Stimulated activated CD4-positive, alpha-beta T cell treated with anti-CD3 and anti-CD28 coated beads, Interleukin-4, amount 100 ng/mL, for 24 hours (primary cell): ENCODE data around the gene SEMA4B.

ENCODE experiments used
- DNase-seq: peaks from one replicate; pipeline ENCODE4 v3.0.0-alpha.2; 2020

SEMA4B gene

GRCh38 chr15:90207252-90207651 lies 6.1 kb downstream of the SEMA4B start:
- no peak for DNase-seq

- no peak for DNase-seq
These were observed 7.2 kb downstream of the SEMA4B start for GRCh38 chr15:90208356-90208755.

- DNase-seq = peak; percentile 24
These were observed 8.5 kb downstream of the SEMA4B start for GRCh38 chr15:90209591-90209990.

DNA sequence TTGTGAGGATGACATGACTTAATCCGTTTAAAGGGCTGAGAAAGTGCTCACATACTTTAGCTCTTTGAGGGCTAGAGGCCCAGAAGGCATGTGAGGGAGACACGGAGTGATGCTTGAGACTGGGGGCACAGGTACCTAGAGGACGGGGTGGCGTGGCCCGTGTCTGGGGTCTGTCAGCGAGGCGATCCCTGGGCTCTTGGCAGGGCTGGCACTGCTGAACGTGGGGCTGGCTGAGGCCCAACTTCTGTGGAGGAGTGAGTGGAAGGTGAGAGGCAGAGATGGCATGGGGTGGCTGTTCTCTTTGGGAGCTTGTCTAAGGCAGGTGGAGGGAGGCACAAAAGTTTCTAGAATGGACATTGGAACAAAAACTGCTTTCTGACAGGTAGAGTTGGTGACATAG lies 9.5 kb downstream of the SEMA4B start:
- no peak for DNase-seq

- no peak for DNase-seq
These were observed 9.9 kb downstream of the SEMA4B start for GRCh38 chr15:90211009-90211408.

DNA sequence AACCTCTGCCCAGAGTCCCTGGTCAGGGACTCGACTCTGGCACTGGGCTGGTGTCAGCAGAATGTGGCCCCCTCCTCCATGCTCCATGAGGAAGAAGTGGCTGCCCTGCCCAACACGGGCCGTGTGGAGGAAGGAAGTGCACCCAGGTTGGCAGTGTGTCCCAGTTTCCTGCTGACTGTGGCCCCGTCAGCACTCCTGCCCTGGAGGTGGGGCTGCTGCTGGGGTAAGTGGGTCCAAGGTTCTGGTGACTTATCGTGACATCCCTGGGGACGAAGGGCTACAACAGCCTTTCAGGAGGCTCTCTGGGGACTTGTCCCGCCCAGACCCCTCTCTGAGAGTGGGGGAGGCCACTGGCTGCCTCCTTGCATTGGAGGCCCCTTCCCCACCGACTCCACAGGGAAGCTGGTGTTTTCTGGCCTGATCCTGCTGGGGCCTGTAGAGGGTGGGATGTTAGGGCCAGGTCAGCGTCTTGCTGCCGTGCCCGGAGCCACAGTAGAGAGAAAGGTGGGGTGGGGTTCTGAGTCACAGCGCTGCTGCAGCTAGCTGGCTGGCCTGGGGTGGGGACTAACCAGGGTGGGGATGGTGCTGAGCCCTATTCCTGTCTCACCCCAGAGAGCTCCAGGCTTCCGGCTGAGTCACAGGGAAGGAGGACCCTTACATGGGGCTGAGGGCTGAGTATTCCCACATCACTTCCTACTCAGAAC lies 10.5 kb downstream of the SEMA4B start:
- no peak for DNase-seq

DNA sequence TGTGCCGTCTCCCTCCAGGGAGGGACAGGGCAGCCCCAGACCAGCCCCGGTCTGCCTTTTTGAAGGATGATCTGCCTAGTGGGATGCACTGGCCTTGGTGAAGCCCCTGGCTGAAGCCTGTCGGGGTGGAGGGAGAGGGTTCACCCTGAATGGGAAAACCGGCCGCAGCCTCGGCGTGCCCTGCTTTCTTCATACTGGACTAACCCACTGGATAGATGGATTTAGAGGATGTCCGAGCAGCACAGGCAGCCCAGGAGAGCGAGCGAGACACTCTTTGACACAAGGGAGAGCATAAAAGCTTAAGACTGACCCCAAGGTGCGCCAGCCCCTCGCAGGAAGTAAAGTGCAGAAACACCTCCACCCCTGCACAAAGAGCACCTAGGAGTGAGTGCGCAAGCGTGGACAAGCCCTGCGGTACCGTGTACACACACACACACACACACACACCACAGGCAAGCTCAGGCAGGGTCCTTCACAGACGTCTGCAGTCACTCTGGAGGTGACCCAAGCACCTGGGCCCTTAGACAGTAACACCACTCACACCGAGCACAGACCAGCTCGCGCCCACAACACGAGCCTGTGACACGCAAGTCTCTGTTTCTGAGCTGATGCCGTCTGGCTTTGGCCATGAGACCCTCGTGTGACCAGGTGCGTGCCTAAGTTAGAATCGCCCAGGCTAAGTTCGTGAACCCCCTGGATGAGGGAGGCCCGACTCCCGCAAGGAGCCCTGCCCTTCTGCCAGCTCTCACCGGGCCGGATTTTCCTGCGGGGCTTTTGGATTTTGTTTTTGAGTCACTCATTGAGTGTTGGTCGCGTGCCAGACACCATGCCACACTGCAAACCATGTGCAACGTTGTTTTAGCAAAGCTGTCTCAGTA lies 11.3 kb downstream of the SEMA4B start:
- no peak for DNase-seq

DNA sequence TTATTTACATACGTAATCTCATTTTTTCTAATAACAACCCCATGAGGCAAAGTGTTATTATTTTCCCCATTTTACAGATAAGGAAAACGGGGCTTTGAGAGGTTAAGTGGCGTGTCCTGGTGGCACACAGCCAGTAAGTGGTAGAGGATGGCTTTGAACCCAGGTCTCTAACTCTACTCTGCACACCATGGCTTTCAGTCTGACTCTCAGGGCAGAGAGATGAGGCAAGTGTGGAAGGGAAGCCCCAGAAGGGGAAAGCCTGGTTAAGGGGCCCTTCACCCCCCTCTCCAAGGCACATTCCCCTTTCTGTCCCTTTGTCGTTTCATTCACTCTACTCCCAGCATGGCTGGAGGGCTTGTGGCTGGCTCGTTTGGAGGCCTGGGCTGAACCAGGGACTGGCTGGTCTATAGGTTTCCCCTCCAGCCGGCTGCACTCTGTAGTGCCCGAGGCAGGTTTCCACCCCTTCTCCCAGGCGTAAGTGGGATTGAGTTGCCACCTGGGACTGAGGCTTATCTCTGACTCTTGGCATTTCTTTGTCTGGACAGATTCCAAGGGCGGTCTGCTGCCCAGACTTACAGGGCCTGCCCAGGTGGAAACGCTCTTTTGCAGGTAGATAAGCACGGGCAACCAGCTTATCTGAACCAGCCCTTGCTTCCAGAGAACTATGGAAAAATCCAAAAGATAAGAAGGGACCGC lies 12.1 kb downstream of the SEMA4B start:
- DNase-seq = no peak

DNA sequence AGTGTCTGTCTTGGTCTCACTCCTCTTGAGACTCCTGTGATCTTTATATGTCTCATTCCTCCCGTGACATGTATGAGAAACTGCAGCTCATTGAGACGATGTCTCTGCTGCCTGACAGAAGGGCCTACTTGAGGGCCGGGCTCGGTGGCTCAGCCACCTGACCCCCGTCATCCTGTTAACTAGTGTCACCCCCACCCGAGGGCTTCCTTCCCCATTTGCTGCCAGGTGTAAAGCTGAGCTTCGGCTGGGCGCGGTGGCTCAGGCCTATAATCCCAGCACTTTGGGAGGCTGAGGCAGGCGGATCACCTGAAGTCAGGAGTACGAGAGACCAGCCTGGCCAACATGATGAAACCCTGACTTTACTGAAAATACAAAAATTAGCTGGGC lies 12.7 kb downstream of the SEMA4B start:
- DNase-seq = no peak

- no peak for DNase-seq
These were observed 13.5 kb downstream of the SEMA4B start for GRCh38 chr15:90214553-90215196.

DNA sequence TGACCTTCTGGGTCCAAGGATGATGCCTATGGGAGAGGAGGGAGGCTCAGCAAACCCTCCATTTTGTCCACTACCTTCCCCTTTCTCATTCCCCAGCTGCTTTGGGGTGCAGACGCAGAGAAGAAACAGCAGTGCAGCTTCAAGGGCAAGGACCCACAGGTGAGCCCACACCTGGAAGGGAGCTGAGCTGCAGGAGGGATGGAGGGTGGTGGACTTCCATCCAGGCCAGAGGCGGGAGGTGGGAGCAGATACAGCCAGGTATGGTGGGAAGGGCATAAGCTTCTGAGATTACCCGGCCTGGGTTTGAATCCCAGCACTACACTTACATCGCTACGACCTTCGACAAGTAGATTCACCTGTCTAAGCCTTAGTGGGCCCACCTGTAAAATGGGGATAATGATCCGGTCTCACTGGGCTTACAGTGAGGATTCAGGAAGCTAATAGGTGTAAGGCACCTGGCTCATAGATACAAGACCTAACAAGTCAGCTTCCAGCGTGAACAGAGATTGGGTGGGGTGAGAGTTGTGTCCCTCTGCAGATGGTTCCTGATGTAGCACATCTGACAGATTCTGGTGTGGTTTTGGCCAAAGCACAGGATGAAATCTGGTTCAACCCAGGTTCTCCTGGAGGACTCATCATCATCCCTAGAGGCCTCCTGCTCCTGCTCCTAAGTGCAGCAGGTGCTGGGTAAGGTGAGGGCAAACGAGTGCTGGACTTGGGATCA lies 16.7 kb downstream of the SEMA4B start:
- DNase-seq = no peak

DNA sequence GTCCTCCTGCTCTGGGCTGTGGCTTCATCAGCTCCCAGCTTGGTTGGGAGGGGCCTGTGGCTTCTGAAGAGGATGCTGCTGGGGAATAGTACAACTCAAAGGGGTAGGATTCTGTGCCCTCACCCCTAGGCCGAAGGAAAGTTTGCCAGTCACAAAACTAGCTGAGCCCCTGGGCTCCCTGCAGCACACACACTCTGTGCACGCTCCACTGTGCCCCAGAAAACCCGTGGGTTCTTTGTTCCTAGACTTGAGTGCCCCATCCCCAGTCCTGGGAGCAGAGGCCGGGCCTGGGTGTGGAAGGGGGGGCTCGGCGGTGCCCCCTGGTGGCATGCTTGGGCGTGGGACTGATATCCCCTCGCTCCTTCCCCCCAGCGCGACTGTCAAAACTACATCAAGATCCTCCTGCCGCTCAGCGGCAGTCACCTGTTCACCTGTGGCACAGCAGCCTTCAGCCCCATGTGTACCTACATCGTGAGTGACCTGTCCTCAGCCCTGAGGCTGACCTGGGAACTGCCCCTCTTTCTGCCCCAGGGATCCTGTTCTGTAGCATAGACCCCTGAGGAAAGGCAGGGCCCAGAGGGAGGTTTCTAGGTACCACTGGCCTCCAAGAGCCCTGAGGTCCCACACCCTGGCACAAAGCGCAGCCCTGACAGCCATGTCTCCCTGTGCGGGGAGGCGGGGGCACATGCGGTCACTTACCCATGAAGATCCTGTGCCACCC lies 18.5 kb downstream of the SEMA4B start:
- peak; percentile 55 for DNase-seq

GRCh38 chr15:90221246-90221900 lies 20.2 kb downstream of the SEMA4B start:
- DNase-seq = peak; percentile 28

DNA sequence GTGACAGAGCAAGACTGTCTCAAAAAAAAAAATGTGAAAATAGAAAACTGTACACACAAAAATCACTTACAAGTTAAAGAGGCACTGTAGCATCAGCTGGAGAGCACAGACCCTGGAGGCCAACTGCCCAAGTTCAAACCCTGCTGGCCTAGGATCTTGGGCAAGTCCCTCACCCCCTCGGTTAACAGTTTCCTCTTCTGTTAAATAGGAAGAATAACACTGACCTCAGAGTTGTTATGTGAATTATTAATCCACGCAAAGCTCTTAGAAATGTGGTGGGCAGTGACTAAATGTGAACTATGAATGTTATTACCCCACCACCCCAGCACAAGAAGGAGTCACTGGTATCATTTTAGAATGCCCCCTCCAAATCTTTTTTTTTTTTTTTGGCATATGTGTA lies 21.4 kb downstream of the SEMA4B start:
- no peak for DNase-seq

GRCh38 chr15:90223441-90224165 lies 22.5 kb downstream of the SEMA4B start:
- no peak for DNase-seq

- no peak for DNase-seq
These were observed 23.9 kb downstream of the SEMA4B start for GRCh38 chr15:90225047-90225446.

GRCh38 chr15:90225504-90226234 lies 24.5 kb downstream of the SEMA4B start:
- no peak for DNase-seq

DNA sequence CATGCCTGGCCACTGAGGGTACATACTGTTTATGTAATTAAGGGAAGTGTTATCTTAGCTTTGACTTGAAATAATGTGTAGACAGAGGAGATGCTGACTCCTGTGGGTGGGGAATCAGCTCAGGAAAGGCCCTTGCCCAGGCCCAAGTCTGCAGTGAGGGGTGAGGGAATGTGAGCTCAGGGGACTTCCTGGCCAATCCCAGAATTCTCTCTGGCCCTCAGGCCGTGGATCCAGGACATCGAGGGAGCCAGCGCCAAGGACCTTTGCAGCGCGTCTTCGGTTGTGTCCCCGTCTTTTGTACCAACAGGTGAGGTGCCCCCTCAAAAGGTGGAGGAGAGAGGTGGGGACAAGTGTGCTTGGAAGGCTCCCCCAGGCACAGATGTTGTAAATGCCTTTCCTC lies 26.2 kb downstream of the SEMA4B start:
- DNase-seq = no peak

DNA sequence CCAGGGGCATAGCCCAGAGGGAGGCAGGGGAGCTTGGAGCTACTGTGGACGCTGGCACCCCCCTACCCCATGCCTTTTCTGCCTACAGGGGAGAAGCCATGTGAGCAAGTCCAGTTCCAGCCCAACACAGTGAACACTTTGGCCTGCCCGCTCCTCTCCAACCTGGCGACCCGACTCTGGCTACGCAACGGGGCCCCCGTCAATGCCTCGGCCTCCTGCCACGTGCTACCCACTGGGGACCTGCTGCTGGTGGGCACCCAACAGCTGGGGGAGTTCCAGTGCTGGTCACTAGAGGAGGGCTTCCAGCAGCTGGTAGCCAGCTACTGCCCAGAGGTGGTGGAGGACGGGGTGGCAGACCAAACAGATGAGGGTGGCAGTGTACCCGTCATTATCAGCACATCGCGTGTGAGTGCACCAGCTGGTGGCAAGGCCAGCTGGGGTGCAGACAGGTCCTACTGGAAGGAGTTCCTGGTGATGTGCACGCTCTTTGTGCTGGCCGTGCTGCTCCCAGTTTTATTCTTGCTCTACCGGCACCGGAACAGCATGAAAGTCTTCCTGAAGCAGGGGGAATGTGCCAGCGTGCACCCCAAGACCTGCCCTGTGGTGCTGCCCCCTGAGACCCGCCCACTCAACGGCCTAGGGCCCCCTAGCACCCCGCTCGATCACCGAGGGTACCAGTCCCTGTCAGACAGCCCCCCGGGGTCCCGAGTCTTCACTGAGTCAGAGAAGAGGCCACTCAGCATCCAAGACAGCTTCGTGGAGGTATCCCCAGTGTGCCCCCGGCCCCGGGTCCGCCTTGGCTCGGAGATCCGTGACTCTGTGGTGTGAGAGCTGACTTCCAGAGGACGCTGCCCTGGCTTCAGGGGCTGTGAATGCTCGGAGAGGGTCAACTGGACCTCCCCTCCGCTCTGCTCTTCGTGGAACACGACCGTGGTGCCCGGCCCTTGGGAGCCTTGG lies 27.0 kb downstream of the SEMA4B start:
- no peak for DNase-seq
